Hippocampal formation (tissue), 2 donors: ENCODE data around the gene SART3.
"Not testable (repeated sequence)": the region's sequence is repeated elsewhere in the genome, so short reads cannot be mapped to it uniquely, and the experiment has no call there.

Experiments
- DNase-seq, 2 donors: peaks; one replicate each; lab custom pipeline; 2025; lab: John Stamatoyannopoulos, UW

The SART3 gene

GRCh38 chr12:108518716-108519496 lies 42.1 kb downstream of the SART3 start:
- no peak for DNase-seq

- DNase-seq: no peak
These were observed 42.8 kb downstream of the SART3 start for GRCh38 chr12:108518101-108518715.

- no peak for DNase-seq
These were observed 43.5 kb downstream of the SART3 start for GRCh38 chr12:108517288-108518100.

GRCh38 chr12:108516511-108517275 lies 44.3 kb downstream of the SART3 start:
- no peak for DNase-seq

- no peak for DNase-seq
These were observed 45.1 kb downstream of the SART3 start for GRCh38 chr12:108515916-108516315.

GRCh38 chr12:108514973-108515814 lies 45.8 kb downstream of the SART3 start, which contains the start of gene FICD:
Gene FICD (plus strand): TSS chr12:108515277. CDS start chr12:108516973, 1,696 bp downstream.
- DNase-seq: peak; percentile 99 to 100

- no peak for DNase-seq
These were observed 46.5 kb downstream of the SART3 start for GRCh38 chr12:108514468-108514972.

- DNase-seq: peak; percentile 59 to 69
These were observed 49.1 kb downstream of the SART3 start for GRCh38 chr12:108511633-108512540.

GRCh38 chr12:108510836-108511235 lies 50.1 kb downstream of the SART3 start:
- DNase-seq: no peak

GRCh38 chr12:108509806-108510205 lies 51.2 kb downstream of the SART3 start:
- DNase-seq: no peak

GRCh38 chr12:108507971-108508642 lies 52.9 kb downstream of the SART3 start:
- no peak for DNase-seq

- no peak for DNase-seq
These were observed 55.8 kb downstream of the SART3 start for GRCh38 chr12:108505129-108505528.

GRCh38 chr12:108502922-108503321 lies 58.1 kb downstream of the SART3 start:
- no peak for DNase-seq

GRCh38 chr12:108498136-108498535 lies 62.8 kb downstream of the SART3 start:
- no peak for DNase-seq

GRCh38 chr12:108495823-108496579 lies 65.0 kb downstream of the SART3 start:
- DNase-seq: no peak

GRCh38 chr12:108495054-108495453 lies 65.9 kb downstream of the SART3 start:
- DNase-seq: no peak

GRCh38 chr12:108491256-108491655 lies 69.7 kb downstream of the SART3 start:
- DNase-seq: no peak

- not testable (repeated sequence) for DNase-seq
These were observed 73.9 kb downstream of the SART3 start for GRCh38 chr12:108487029-108487428.
